GM21786 (cell line): Measurements from ENCODE around the gene KATNAL1.
"Not testable (repeated sequence)": the region's sequence is repeated elsewhere in the genome, so short reads cannot be mapped to it uniquely, and the experiment has no call there.

Source experiments
- ATAC-seq: cut with Tn5 transposase; IDR thresholded peaks from one replicate; pipeline ENCODE4 v1.9.1; 2021; ENCODE audit not compliant: unreplicated experiment

Gene KATNAL1

GRCh38 chr13:30222254-30222653, 85.1 kb downstream of the KATNAL1 start:
- no peak for ATAC-seq

- ATAC-seq, result no peak
Observed at GRCh38 chr13:30216111-30216510, 91.2 kb downstream of the KATNAL1 start.

- no peak for ATAC-seq
Observed at GRCh38 chr13:30212256-30212655, 95.1 kb downstream of the KATNAL1 start.

GRCh38 chr13:30211745-30212144, 95.6 kb downstream of the KATNAL1 start:
- no peak for ATAC-seq

- no peak for ATAC-seq
Observed at GRCh38 chr13:30204564-30204963, 102.8 kb downstream of the KATNAL1 start.

GRCh38 chr13:30196025-30196424, 111.3 kb downstream of the KATNAL1 start:
- ATAC-seq, result no peak

- no peak for ATAC-seq
Observed at GRCh38 chr13:30194906-30195305, 112.4 kb downstream of the KATNAL1 start.

GRCh38 chr13:30193279-30194234, 113.8 kb downstream of the KATNAL1 start:
- ATAC-seq, result no peak

- no peak for ATAC-seq
Observed at GRCh38 chr13:30192320-30193093, 114.8 kb downstream of the KATNAL1 start.

- ATAC-seq, result no peak
Observed at GRCh38 chr13:30191491-30192100, 115.8 kb downstream of the KATNAL1 start.

GRCh38 chr13:30186634-30187415, 120.5 kb downstream of the KATNAL1 start:
- ATAC-seq, result no peak

- no peak for ATAC-seq
Observed at GRCh38 chr13:30181888-30182651, 125.3 kb downstream of the KATNAL1 start.

- no peak for ATAC-seq
Observed at GRCh38 chr13:30179597-30180276, 127.6 kb downstream of the KATNAL1 start.

GRCh38 chr13:30178976-30179375, 128.4 kb downstream of the KATNAL1 start:
- ATAC-seq, result no peak

- ATAC-seq, result no peak
Observed at GRCh38 chr13:30175166-30175565, 132.2 kb downstream of the KATNAL1 start.

GRCh38 chr13:30174250-30174649, 133.1 kb downstream of the KATNAL1 start:
- not testable (repeated sequence) for ATAC-seq

- no peak for ATAC-seq
Observed at GRCh38 chr13:30173303-30173610, 134.1 kb downstream of the KATNAL1 start.

- no peak for ATAC-seq
Observed at GRCh38 chr13:30172593-30173302, 134.6 kb downstream of the KATNAL1 start.

- no peak for ATAC-seq
Observed at GRCh38 chr13:30170569-30170968, 136.8 kb downstream of the KATNAL1 start.
